ENCODE data around the gene PSMD10.

GRCh38 chrX:108131471-108131870, 40.1 kb upstream of the PSMD10 start:
- no peak for TF ChIP-seq EP300 (IDR thresholded peaks at IDR 0.05)
- no peak for TF ChIP-seq POLR2A (IDR thresholded peaks at IDR 0.05)
